K562 (cell line): ENCODE results near the gene TEX54. TPM values are rescaled to one million over a fixed set of nuclear protein-coding genes. Genes with fewer than 3 reads are reported as not detected.

ENCODE experiments used
- ARNT ChIP-seq, 2 experiments: fragments of 450-650 bp; IDR thresholded peaks; 2 replicates each; pipeline ENCODE4 v1.6.1; 2016; ENCODE audit warnings: mild to moderate bottlenecking in 1 of 2
- BCL6 ChIP-seq: fragments of 250-450 bp; sonication (Bioruptor Pico); IDR thresholded peaks from 2 replicates; pipeline ENCODE4 v1.4.0; 2020
- CGGBP1 ChIP-seq: fragments of 250-450 bp; sonication (Bioruptor Pico); IDR thresholded peaks from 2 replicates; pipeline ENCODE4 v1.9.0; 2021; ENCODE audit warnings: mild to moderate bottlenecking
- CTCF ChIP-seq, 3 experiments: IDR thresholded peaks in 2 of 3; conservative IDR thresholded peaks in 1 of 3; 2 replicates each; pipeline ENCODE4 v1.5.1; 2011 to 2012; ENCODE audit warnings: low read length in 3 of 3, mild to moderate bottlenecking in 3 of 3, control low read depth in 2 of 3, improper control_type of control experiment in 1 of 3, inconsistent platforms in 1 of 3, low read depth in 1 of 3, mixed read lengths in 1 of 3, moderate library complexity in 1 of 3; ENCODE audit not compliant: insufficient read depth in 2 of 3
- EHMT2 ChIP-seq: fragments of 450-650 bp; IDR thresholded peaks from 2 replicates; pipeline ENCODE4 v1.6.1; 2018; ENCODE audit warnings: antibody characterized with exemption
- EWSR1 ChIP-seq: fragments of 450-650 bp; IDR thresholded peaks from 2 replicates; pipeline ENCODE4 v1.6.1; 2018; ENCODE audit warnings: borderline replicate concordance, mild to moderate bottlenecking, low read depth, moderate library complexity; ENCODE audit not compliant: partially characterized antibody
- GTF3C2 ChIP-seq: IDR thresholded peaks from 3 replicates; pipeline ENCODE4 v1.6.1; 2011; ENCODE audit warnings: borderline replicate concordance, mild to moderate bottlenecking, moderate library complexity; ENCODE audit not compliant: insufficient read length; ENCODE audit errors: extremely low read depth
- MAFK ChIP-seq: IDR thresholded peaks from 2 replicates; pipeline ENCODE4 v1.6.1; 2011; ENCODE audit warnings: low read length, improper control_type of control experiment
- MAZ ChIP-seq, 2 experiments: fragments of 450-650 bp in 1 of 2; sonication (generic) in 1 of 2; formaldehyde crosslinking; IDR thresholded peaks in 1 of 2; conservative IDR thresholded peaks in 1 of 2; 2 replicates each; pipeline versions ENCODE4 v1.4.0 to v1.5.0; 2020; ENCODE audit warnings: mild to moderate bottlenecking in 1 of 2, missing genetic modification reagents in 1 of 2
- MEIS2 ChIP-seq: fragments of 450-650 bp; IDR thresholded peaks from 2 replicates; pipeline ENCODE4 v1.6.1; 2014; ENCODE audit warnings: mild to moderate bottlenecking; ENCODE audit not compliant: partially characterized antibody
- PHB ChIP-seq: fragments of 250-450 bp; sonication (Bioruptor Pico); IDR thresholded peaks from 2 replicates; pipeline ENCODE4 v1.5.0; 2021
- POLR2AphosphoS5 ChIP-seq: IDR thresholded peaks from 2 replicates; pipeline ENCODE4 v1.6.1; 2011; ENCODE audit warnings: mild to moderate bottlenecking, low read depth, low read length, moderate library complexity; ENCODE audit not compliant: control insufficient read depth, insufficient read depth
- SNAPC5 ChIP-seq: fragments of 250-450 bp; sonication (Bioruptor Pico); IDR thresholded peaks from 2 replicates; pipeline ENCODE4 v1.8.0; 2021; ENCODE audit warnings: moderate library complexity, mild to moderate bottlenecking, inconsistent platforms
- XRCC4 ChIP-seq: IDR thresholded peaks from one replicate; pipeline ENCODE4 v1.6.1; 2011; ENCODE audit not compliant: insufficient read depth, insufficient read length; ENCODE audit errors: extremely low read depth
- ZKSCAN3 ChIP-seq: fragments of 250-450 bp; sonication (Bioruptor Pico); IDR thresholded peaks from 2 replicates; pipeline ENCODE4 v1.4.0; 2020
- ZNF165 ChIP-seq: fragments of 250-450 bp; sonication (Bioruptor Pico); IDR thresholded peaks from 2 replicates; pipeline ENCODE4 v1.4.0; 2020; ENCODE audit warnings: borderline replicate concordance
- ZNF263 ChIP-seq: sonication (generic); formaldehyde crosslinking; IDR thresholded peaks from 2 replicates; pipeline ENCODE4 v1.8.0; 2022; ENCODE audit warnings: mild to moderate bottlenecking, missing genetic modification reagents, borderline replicate concordance
- ZNF592 ChIP-seq: fragments of 450-650 bp; IDR thresholded peaks from 2 replicates; pipeline ENCODE4 v1.6.1; 2017; ENCODE audit warnings: antibody characterized with exemption, mild to moderate bottlenecking
- polyA plus RNA-seq, 8 experiments: library from polyadenylated mRNA; depleted of rRNA in 4 of 8; stranded (reverse) in 5 of 8; unstranded in 3 of 8; fragments of >200 nt; fragmentation: Nextera tagmentation in 2 of 8; fragmentation: Illumina TruSeq in 1 of 8; extraction: Ambion mirVana in 2 of 8; extraction: Trizol in 1 of 8; gene quantifications; 2 replicates each; pipeline versions ENCODE4 v1.2.1 to v1.2.3, GENCODE V29; 2011 to 2014; ENCODE audit warnings: inconsistent platforms in 1 of 8, missing spikeins in 1 of 8
- total RNA-seq, 7 experiments: library from RNA; depleted of rRNA in 6 of 7; stranded (reverse); fragments of >200 nt in 6 of 7; fragmentation: Illumina TruSeq in 2 of 7; extraction: Trizol in 2 of 7; gene quantifications; 2 replicates each; pipeline versions ENCODE4 v1.2.1 to v1.2.3, GENCODE V29; 2011 to 2021; ENCODE audit warnings: low replicate concordance in 1 of 7

The TEX54 gene
- total and polyA plus RNA-seq, 9 of the 15 experiments (the other 6 are each of a cell fraction or from before 2014, with no cell fraction given), result not detected

- no peak for TF ChIP-seq ZNF592
- no peak for TF ChIP-seq ZNF165 (CRISPR knock-in tag)
- peak in 2 of 3 experiments; percentile 7 to 12; a peak in 2 of 6 replicates for TF ChIP-seq CTCF (IDR thresholded peaks at IDR 0.05 in 2 of 3, conservative IDR thresholded peaks at IDR 0.05 in 1 of 3; ENCODE audit: insufficient read depth in 2 of 3, low read depth in 1 of 3, low read length in 3 of 3)
- no peak for TF ChIP-seq EWSR1
- no peak for TF ChIP-seq ARNT (IDR thresholded peaks at IDR 0.05)
- TF ChIP-seq EHMT2, result no peak
- TF ChIP-seq PHB (CRISPR knock-in tag), result peak; percentile 56; the same call in 1 of the 2 replicates
- TF ChIP-seq XRCC4, result no peak
- peak; percentile 100 for TF ChIP-seq POLR2AphosphoS5
- TF ChIP-seq ZKSCAN3 (CRISPR knock-in tag), result no peak
- TF ChIP-seq CGGBP1 (CRISPR knock-in tag), result peak; percentile 90; the same call in 1 of the 2 replicates
- TF ChIP-seq ZNF263, result peak; percentile 74
- peak; percentile 89 to 94 for TF ChIP-seq MAZ (CRISPR knock-in tag; conservative IDR thresholded peaks at IDR 0.05 in 1 of 2, IDR thresholded peaks at IDR 0.05 in 1 of 2)
- TF ChIP-seq MEIS2, result peak; percentile 87
- TF ChIP-seq GTF3C2, result no peak
- TF ChIP-seq MAFK, result no peak
- no peak for TF ChIP-seq BCL6
- no peak for TF ChIP-seq SNAPC5
Observed at GRCh38 chr11:62805076-62805892, 27.4 kb downstream of the TEX54 start, which contains the start of gene NXF1 (continued).
